ENCODE results near the gene PPM1J.
A peak's percentile ranks its signal among the peaks of the same experiment; 100 is the strongest.
"Not testable (repeated sequence)": the region's sequence is repeated elsewhere in the genome, so short reads cannot be mapped to it uniquely, and the experiment has no call there.

PPM1J gene

GRCh38 chr1:112721294-112721693, 6.2 kb upstream of the PPM1J start:
- not testable (repeated sequence) for DNase-seq

DNA sequence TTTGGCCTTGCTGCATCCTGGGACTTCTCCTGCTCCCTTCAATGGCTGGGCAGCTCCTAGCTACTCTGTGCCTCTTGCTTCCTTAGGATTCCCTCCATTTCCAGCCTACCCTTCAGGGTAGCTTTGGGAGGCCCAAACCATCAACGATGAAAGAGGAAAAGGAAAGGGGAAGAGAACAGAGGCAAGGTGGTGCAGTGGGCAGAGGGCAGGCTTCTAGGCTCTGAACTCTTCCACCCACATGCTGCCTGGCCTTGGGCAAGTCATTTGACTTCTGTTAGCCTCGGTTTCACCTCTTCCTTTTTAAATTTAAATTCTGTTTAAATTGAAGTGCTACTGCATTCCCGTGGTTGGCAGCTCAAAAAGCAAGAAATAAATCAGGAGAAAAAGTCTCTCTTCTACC, 5.7 kb upstream of the PPM1J start:
- no peak for DNase-seq

GRCh38 chr1:112719706-112720105, 4.6 kb upstream of the PPM1J start:
- no peak for DNase-seq

- DNase-seq, result peak; percentile 52
These were observed 3.7 kb upstream of the PPM1J start for GRCh38 chr1:112718691-112719418.

GRCh38 chr1:112717263-112717873, 2.2 kb upstream of the PPM1J start:
- no peak for DNase-seq

GRCh38 chr1:112716133-112716720, 1.1 kb upstream of the PPM1J start:
- DNase-seq, result peak; percentile 91

DNA sequence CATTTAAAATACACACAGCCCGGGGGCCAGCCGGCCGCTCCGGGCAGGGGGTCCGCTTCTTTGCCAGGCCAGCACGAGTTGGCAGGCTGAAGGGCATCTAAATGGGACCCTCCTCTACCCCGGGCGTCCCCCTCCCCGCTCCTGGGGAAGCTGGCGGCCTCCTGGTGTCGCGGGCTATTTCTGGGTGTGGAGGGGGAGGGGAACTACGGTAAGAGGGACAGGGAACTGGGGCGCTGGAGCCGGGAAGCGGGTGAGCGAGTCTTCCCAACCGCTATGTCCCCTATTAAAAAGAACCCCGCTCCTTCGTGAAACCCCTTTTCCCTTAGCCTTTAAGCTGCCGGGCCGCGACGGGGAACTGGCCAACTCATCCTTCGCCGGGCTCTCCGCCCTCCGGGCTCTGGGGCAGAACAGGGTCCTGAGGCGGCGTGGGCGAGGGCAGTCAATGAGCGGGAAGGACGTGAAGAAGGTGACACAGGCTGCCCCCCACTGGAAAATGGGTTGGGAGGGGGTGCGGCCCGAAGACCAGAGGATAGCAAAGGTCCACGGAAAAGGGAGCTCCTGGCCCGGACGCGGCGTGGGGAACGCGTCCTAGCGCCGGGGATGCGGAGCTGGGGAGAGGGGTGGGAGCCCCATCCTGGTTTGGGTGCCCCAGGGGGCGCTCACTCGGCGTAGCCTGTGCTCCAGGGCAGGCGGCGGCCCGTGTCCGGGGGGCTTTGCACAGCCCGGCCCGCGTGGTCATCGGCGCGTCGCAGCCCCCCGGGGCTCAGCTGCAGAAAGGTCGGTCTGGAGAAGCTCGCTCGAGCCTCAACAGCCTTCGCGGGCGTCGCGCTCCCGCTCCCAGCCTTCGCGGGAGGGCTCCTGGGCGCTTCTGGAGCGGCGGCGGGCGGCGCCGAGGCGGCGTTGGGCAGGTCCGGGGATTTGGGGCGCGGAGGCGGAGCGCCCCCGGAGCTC, 544 bp downstream of the PPM1J start:
- no peak for DNase-seq

DNA sequence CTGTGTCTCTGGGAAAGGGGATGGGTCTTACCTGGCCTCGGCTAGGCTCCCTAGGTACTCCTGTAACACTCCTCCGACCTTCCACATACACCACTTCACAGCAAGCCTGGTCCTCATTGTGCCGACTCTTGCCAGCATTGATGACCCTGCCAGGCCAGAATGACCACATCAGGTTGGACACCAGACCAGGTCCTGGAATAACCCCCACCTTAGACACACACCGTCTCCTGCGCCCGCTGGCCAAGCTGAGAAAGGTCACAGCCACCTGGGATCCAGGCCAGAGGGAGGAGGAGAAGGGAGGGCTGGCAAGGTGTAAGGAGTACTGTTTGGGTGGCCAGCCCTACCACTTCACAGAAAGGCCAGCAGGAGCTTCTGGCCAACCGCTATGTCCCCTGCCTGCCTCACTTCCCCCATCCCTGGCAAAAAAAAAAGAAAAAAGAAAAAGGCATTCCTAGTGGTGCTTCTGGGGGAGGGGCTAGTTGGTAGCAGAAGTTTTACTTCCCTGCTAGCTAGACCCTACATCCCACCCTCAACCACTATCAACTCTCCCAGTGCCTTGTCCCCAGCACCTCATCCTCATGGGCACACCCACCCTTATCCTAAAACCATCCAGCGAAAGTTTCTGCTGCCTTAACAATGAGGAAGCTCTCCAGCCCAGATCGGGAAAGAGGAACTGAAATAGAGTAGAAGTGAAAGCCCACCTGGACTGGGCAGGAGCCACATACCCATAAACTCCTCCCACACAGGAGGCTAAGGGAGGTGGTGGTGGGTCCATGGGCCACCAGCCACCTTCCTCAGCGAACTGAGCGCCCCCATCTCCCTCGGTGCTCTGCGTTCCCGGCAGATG, 1.4 kb downstream of the PPM1J start:
- DNase-seq, result no peak

GRCh38 chr1:112712701-112713128, 2.4 kb downstream of the PPM1J start:
- DNase-seq, result no peak

DNA sequence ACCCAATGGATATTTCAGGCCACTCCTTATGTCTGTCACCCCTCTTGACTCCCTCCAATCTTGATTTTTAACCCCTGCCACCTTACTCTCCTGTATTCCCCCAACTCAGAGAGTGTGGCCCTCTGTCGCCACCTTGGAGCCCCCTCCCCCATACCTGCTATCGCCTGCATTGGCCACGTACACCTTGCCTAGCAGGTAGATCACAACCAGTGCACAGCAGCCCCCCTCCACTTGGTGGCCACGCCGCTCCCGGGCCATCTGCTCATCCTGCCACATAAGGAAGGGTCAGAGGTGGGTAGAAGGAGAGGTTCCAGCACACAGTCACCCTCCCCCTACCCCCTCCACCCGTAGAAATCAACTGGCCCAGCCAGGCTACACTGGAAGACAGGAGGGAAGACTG, 2.9 kb downstream of the PPM1J start:
- DNase-seq, result no peak

- DNase-seq, result no peak
These were observed 3.5 kb downstream of the PPM1J start for GRCh38 chr1:112711670-112712069.

DNA sequence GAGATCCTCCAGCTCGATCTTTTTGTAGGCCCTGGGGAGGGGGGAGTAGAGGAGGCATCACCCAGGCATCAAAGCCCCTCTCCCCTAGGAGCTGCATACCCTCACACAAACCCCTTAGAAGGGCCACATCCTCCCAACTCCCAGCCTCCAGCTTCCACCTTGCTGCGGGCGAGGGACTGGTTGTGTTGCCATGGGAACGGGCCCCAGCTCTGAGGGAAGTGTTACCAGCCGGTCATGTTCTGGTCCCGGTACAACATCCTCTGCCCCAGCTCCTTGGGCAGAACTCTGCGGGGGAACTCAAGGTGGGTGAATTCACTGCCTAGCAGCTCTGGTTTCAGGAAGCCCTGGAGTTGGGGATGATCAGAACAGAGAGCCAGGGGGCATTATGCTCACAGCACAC, 4.1 kb downstream of the PPM1J start:
- DNase-seq, result no peak

DNA sequence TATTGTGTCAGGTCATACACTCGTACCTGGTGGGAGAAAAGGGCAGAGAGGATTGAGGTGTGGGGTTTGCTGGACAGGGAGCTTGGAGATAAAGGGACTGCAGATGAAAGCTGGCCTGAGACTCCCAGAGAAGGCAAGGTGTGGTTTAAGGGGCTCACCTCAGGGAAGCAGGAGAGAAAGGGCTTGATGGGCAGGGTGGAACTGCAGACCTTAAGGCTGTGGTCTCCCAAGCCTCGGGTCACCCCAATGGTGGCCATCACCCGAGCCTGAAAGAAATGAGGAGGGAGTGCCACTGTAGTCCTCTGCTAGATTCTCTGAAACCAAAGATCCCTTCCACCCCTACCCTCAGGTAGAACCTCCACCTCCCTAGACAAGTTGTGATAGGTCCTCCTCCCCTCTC, 4.5 kb downstream of the PPM1J start:
- DNase-seq, result no peak

DNA sequence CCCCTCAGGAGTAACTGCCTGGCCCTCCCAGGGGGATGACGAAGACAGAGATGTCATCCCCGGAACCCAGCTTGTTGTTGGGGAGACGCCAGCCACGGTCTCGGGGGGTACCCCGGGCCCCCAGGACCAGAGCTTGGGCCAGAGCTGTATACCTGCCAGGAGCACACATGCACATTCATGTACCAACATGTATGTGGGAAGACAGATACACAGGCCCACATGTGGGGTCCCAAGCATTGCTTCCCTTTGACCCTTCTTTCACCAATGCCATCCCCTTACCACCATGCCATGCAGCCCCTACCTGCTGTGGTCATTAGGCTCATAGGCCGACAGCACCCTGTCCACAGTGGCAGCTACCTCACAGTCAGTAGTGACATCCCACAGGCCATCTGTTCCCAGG, 5.0 kb downstream of the PPM1J start:
- no peak for DNase-seq

DNA sequence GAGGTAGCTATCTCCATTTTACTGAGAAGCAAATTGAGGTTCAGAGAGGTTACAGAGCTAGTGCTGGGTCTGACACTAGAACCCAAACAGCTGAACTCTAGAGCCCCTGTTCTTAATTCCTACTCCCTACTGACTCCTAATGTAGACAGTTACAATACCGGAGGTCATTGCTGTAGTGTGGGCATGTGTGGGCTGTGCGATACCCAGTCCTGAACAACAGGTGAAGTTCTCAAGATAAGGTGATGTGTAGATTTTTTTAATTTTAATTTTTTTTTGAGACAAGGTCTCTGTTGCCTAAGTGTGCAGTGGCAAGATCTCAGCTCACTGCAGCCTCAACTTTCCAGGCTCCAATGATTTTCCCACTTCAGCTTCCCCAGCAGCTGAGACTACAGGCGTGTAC, 6.6 kb downstream of the PPM1J start:
- no peak for DNase-seq

GRCh38 chr1:112708002-112708448, 7.1 kb downstream of the PPM1J start:
- no peak for DNase-seq

GRCh38 chr1:112707221-112708001, 7.7 kb downstream of the PPM1J start:
- DNase-seq, result peak; percentile 66

- DNase-seq, result no peak
These were observed 8.5 kb downstream of the PPM1J start, which contains the start of gene RHOC for GRCh38 chr1:112706505-112707220. Gene RHOC, minus strand, starts transcription at chr1:112707127. Its CDS starts 3,328 bp downstream, at chr1:112703799.

GRCh38 chr1:112704934-112705627, 10.1 kb downstream of the PPM1J start:
- no peak for DNase-seq

- DNase-seq, result no peak
These were observed 10.7 kb downstream of the PPM1J start for GRCh38 chr1:112704391-112704933.
